Measurements from ENCODE around the gene SLC4A4.

The SLC4A4 gene

DNA sequence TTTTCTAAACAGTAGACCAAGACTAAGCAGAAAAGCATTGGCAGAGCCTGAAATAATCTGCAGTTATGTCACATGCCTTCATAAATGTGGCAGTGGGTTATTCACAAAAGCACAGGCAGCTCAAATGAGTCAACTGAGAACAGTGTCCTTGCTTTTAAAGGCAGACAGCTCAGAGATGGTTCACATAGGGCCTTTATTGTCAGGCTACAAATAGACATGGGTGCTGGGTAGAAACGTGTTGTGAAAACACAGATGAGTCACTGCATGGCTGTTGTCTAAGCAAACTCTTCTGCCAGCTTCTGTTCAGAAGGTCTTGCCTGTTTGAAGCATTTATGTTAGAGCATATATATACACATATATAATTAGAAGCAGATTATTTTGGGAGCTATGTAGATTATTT is 118.0 kb downstream of the SLC4A4 start:
- no peaks in the 10 kb centered on the region for H3K27me3 Mint-ChIP-seq
- H3K27ac Mint-ChIP-seq = no peak overlapping the region
- no peak overlapping the region for H3K4me3 Mint-ChIP-seq
- no peaks in the 10 kb centered on the region for H3K9me3 Mint-ChIP-seq
- no peaks in the 10 kb centered on the region for H3K4me1 Mint-ChIP-seq (ENCODE audit: low read depth)
- H3K36me3 Mint-ChIP-seq (ENCODE audit: low read depth) = no peaks in the 10 kb centered on the region

- Mint-ChIP-seq H3K4me3 (no peak overlapping the region), H3K27me3 (no peaks in the 10 kb centered on the region), H3K36me3 (ENCODE audit: low read depth) (no peaks in the 10 kb centered on the region), H3K27ac (no peak overlapping the region), H3K9me3 (no peaks in the 10 kb centered on the region), H3K4me1 (ENCODE audit: low read depth) (no peaks in the 10 kb centered on the region)
These were observed 121.6 kb downstream of the SLC4A4 start for GRCh38 chr4:71460371-71460770.

DNA sequence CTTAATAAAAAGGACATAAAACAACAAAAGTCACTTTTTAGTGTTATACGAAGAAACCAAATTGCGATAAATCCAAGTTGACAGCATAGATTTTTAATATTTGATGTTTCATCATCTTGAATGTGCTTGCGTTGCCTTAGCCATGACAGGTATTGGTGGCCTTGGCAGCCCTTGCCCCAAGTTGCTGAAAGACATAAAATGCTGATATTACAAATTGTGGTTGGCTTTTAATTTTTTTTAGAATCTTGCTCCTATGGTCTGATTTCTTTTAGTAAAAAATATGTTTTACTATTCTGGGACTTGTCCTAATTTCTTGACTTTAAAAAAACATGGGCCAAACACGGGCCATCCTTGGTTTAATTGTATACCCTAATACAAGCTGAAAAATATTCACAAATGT is 122.6 kb downstream of the SLC4A4 start:
- Mint-ChIP-seq H3K27me3 (no peaks in the 10 kb centered on the region), H3K36me3 (ENCODE audit: low read depth) (no peaks in the 10 kb centered on the region), H3K4me3 (no peak overlapping the region), H3K9me3 (no peaks in the 10 kb centered on the region), H3K27ac (no peak overlapping the region), H3K4me1 (ENCODE audit: low read depth) (no peaks in the 10 kb centered on the region)

DNA sequence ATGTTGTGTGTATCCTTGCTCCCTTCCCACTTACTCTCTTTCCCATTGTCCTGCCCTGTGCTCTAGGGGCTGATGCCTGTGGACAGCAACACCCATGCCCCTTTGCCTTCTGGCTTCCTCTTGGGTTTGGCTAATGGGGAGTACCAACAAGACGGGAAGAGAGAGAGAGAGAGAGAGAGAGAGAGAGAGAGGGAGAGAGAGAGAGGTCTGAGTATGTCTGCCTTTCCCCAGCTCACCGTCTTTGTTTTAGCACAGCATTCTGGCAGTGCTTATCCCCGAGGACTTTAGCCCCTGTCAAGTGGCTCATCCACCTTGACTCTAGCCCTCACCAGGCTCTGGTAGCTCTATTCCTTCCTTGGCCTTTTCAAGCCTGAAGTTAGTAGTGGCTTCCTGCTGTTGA is 128.0 kb downstream of the SLC4A4 start:
- Mint-ChIP-seq H3K9me3 (no peaks in the 10 kb centered on the region), H3K36me3 (ENCODE audit: low read depth) (no peaks in the 10 kb centered on the region), H3K27ac (no peak overlapping the region), H3K27me3 (no peaks in the 10 kb centered on the region), H3K4me3 (no peak overlapping the region), H3K4me1 (ENCODE audit: low read depth) (no peaks in the 10 kb centered on the region)

DNA sequence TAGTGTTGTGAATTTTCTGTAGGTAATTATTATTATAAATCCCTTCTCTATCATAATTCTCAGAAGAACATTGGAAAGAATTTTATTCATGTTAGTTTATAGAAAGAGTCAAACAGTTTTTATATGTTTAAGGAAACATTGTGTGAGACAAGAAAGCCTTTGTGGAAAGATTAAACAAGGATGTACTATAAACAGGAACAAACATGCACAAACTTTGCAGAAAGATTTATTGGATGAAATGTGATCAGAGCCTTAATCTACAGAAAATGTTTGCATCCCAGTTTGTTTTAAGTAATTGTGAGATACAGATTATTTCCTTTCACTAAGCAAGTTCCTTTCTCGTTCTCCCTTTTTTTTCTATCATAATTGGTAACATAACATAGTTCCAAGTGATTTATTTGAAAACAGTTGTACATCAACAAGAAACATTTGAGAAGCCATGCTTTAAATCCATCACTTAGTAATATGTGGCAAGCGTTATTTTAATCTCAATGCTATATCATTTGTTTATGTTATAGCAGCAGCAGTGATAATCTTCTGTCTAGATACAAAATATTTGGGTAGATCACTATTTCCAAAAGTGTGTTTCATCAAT is 129.4 kb downstream of the SLC4A4 start:
- no peaks in the 10 kb centered on the region for H3K36me3 Mint-ChIP-seq (ENCODE audit: low read depth)
- no peaks in the 10 kb centered on the region for H3K4me1 Mint-ChIP-seq (ENCODE audit: low read depth)
- H3K9me3 Mint-ChIP-seq = no peaks in the 10 kb centered on the region
- H3K27ac Mint-ChIP-seq = no peak overlapping the region
- no peaks in the 10 kb centered on the region for H3K27me3 Mint-ChIP-seq
- H3K4me3 Mint-ChIP-seq = no peak overlapping the region

DNA sequence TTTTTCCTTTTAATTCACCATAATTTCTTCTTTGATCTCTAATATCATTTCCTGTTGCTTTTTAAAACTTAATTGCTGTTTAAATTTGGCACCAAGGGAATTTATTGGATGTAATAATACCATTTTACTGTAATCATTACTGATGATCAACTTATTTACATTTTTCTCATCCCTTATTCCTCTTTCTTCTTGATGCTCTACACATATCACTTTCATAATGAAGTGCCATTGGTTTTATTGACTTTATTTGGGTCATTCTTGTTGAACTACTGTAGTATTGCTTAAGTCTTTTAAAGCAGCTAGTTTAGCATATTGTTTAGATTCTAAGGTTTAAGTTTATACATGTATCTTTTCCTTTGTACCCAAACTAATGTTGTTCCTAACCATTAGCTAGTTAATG is 130.7 kb downstream of the SLC4A4 start:
- H3K27ac Mint-ChIP-seq = no peak overlapping the region
- H3K36me3 Mint-ChIP-seq (ENCODE audit: low read depth) = no peaks in the 10 kb centered on the region
- H3K4me3 Mint-ChIP-seq = no peak overlapping the region
- no peaks in the 10 kb centered on the region for H3K4me1 Mint-ChIP-seq (ENCODE audit: low read depth)
- H3K27me3 Mint-ChIP-seq = no peaks in the 10 kb centered on the region
- no peaks in the 10 kb centered on the region for H3K9me3 Mint-ChIP-seq

- Mint-ChIP-seq H3K27ac (no peak overlapping the region), H3K4me1 (ENCODE audit: low read depth) (no peaks in the 10 kb centered on the region), H3K27me3 (no peaks in the 10 kb centered on the region), H3K36me3 (ENCODE audit: low read depth) (no peaks in the 10 kb centered on the region), H3K9me3 (no peaks in the 10 kb centered on the region), H3K4me3 (no peak overlapping the region)
These were observed 131.7 kb downstream of the SLC4A4 start for GRCh38 chr4:71470524-71470923.

GRCh38 chr4:71472946-71473345 is 134.1 kb downstream of the SLC4A4 start:
- no peaks in the 10 kb centered on the region for H3K36me3 Mint-ChIP-seq (ENCODE audit: low read depth)
- no peaks in the 10 kb centered on the region for H3K4me1 Mint-ChIP-seq (ENCODE audit: low read depth)
- no peak overlapping the region for H3K4me3 Mint-ChIP-seq
- no peaks in the 10 kb centered on the region for H3K27me3 Mint-ChIP-seq
- H3K27ac Mint-ChIP-seq = no peak overlapping the region
- H3K9me3 Mint-ChIP-seq = no peaks in the 10 kb centered on the region

DNA sequence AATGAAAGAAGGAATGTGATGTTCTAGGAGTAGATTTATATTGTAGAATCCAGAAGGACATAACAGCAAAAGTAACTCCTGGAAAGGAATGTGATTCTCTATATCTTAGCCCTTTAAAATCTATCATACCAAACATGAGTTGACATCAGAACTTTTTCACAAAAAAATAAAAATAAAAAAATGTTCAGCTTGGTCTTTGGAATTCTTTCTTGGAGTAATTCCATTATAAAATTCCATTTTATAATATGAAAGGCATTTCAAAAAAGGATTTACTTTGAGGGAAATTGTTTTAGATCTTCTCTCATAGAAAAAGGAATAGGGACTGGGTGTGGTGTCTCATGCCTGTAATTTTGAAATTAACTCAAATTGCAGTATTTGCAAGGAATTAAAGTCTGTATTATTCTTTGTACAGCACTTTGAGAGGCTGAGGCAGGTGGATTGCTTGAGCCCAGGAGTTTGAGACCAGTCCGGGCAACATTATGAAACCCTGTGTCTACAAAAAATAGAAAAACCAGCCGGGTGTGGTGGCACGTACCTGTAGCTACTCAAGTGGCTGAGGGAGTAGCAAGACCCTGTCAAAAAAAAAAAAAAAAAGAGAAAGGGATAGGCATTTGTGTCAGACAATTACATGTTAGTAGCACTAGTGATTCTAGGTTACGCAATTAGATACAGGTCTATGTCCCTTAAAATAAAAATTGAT is 134.9 kb downstream of the SLC4A4 start:
- Mint-ChIP-seq H3K9me3 (no peaks in the 10 kb centered on the region), H3K4me1 (ENCODE audit: low read depth) (no peaks in the 10 kb centered on the region), H3K27ac (no peak overlapping the region), H3K4me3 (no peak overlapping the region), H3K27me3 (no peaks in the 10 kb centered on the region), H3K36me3 (ENCODE audit: low read depth) (no peaks in the 10 kb centered on the region)

DNA sequence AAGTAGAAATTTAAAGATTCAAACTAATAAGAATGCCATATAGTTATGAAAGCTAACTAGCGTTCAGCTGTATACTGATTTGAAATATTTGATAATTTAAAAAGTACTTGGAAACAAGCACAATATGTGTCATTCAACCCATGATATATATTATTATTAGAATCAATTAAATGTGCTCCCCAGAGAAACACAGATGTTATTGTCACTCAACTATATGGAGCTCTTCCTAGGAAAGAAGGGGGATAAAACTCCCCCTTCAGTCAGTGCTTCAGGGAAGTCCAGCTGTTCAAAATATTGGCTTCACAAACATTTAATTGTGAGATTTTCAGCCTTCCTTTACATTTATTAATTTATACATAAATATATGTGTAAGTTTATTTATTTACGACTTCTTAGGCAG is 135.9 kb downstream of the SLC4A4 start:
- Mint-ChIP-seq H3K27ac (no peak overlapping the region), H3K4me3 (no peak overlapping the region), H3K27me3 (no peaks in the 10 kb centered on the region), H3K4me1 (ENCODE audit: low read depth) (no peaks in the 10 kb centered on the region), H3K9me3 (no peaks in the 10 kb centered on the region), H3K36me3 (ENCODE audit: low read depth) (no peaks in the 10 kb centered on the region)

DNA sequence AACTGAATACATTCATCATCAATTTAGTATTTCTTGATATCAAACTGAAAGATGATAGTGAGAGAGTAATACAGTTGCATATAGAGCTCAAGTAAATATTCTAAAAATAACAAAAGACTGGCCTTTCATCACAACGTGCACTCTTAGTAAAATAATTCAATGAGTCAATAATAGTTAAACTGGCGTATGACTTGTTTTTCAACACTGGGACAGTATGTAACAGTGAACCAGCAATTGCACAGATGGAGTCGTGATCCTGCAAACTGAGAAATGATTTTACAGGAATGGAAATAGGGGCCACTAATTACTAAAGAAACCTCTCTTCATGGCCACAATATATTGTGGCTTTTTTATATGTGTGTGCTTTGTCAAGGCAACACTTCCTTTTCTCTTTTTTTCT is 137.4 kb downstream of the SLC4A4 start:
- no peak overlapping the region for H3K27ac Mint-ChIP-seq
- H3K36me3 Mint-ChIP-seq (ENCODE audit: low read depth) = no peaks in the 10 kb centered on the region
- no peaks in the 10 kb centered on the region for H3K4me1 Mint-ChIP-seq (ENCODE audit: low read depth)
- H3K4me3 Mint-ChIP-seq = no peak overlapping the region
- no peaks in the 10 kb centered on the region for H3K9me3 Mint-ChIP-seq
- H3K27me3 Mint-ChIP-seq = no peaks in the 10 kb centered on the region

- H3K27me3 Mint-ChIP-seq = no peaks in the 10 kb centered on the region
- H3K27ac Mint-ChIP-seq = no peak overlapping the region
- H3K4me1 Mint-ChIP-seq (ENCODE audit: low read depth) = no peaks in the 10 kb centered on the region
- H3K9me3 Mint-ChIP-seq = no peaks in the 10 kb centered on the region
- H3K4me3 Mint-ChIP-seq = no peak overlapping the region
- no peaks in the 10 kb centered on the region for H3K36me3 Mint-ChIP-seq (ENCODE audit: low read depth)
These were observed 147.9 kb downstream of the SLC4A4 start for GRCh38 chr4:71486550-71487343.

GRCh38 chr4:71487344-71487920 is 148.6 kb downstream of the SLC4A4 start:
- Mint-ChIP-seq H3K36me3 (ENCODE audit: low read depth) (no peaks in the 10 kb centered on the region), H3K4me1 (ENCODE audit: low read depth) (no peaks in the 10 kb centered on the region), H3K27ac (no peak overlapping the region), H3K9me3 (no peaks in the 10 kb centered on the region), H3K4me3 (no peak overlapping the region), H3K27me3 (peaks cover 1% of the 10 kb centered on the region)

DNA sequence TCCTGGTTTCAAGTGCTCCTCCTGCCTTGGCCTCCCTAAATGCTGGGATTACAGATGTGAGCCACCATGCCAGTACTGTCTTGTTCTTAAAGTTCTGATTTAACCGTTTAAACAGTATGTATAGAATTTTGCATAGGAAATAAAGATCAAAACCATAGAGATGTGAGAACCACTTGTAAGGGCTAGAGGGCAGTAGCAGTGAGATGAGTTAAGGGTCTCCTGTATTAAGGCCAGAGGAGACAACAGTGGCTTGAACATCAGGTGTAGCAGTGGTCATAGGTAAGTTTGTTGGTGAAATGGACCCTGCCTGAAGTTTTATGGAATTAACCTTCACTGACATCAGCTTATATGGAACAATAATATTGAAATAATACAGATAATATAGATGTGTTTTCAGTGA is 155.7 kb downstream of the SLC4A4 start:
- Mint-ChIP-seq H3K9me3 (no peaks in the 10 kb centered on the region), H3K4me1 (ENCODE audit: low read depth) (no peaks in the 10 kb centered on the region), H3K27ac (no peak overlapping the region), H3K27me3 (peaks cover 9% of the 10 kb centered on the region), H3K4me3 (no peak overlapping the region), H3K36me3 (ENCODE audit: low read depth) (no peaks in the 10 kb centered on the region)

DNA sequence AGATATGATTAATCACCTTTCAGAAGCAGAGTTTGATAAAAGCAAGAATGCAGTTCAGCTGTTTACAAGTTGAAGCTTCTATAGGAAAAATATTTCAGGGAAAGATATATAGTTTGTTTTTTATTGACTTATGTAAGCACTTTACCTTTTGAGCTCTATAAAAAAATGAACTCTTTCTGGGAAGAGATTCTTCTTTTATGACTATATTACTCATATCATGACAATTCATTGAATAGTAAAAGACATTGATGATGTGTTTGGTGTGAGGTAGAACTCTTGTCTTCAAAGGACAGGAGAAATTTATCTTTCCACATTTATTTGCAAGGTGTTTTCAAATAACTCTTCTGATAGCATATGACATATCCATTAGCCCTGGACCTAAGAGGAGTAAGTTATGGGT is 156.6 kb downstream of the SLC4A4 start:
- H3K27me3 Mint-ChIP-seq = peaks cover 9% of the 10 kb centered on the region
- no peak overlapping the region for H3K4me3 Mint-ChIP-seq
- no peaks in the 10 kb centered on the region for H3K4me1 Mint-ChIP-seq (ENCODE audit: low read depth)
- H3K36me3 Mint-ChIP-seq (ENCODE audit: low read depth) = no peaks in the 10 kb centered on the region
- H3K9me3 Mint-ChIP-seq = no peaks in the 10 kb centered on the region
- no peak overlapping the region for H3K27ac Mint-ChIP-seq
